B cell (primary cell): ENCODE measurements around the gene ZMYND10. TPM values are rescaled to one million over a fixed set of nuclear protein-coding genes. Genes with fewer than 3 reads are reported as not detected.

ENCODE experiments used
- ATAC-seq: fragments of 200-7000 bp; cut with Tn5 transposase; one replicate; pipeline ENCODE4 v1.10.0; 2021; ENCODE audit warnings: low read depth, mild to moderate bottlenecking, moderate number of reproducible peaks, moderate library complexity
- CTCF ChIA-PET: fragments of 350-600 bp; sonication (Branson Sonifier 250); formaldehyde crosslinking; loops from one replicate; lab custom pipeline; 2021; ENCODE audit warnings: antibody characterized with exemption, inconsistent platforms; lab: Charles Lee
- POLR2A ChIA-PET: fragments of 350-600 bp; sonication (Branson Sonifier 250); formaldehyde crosslinking; loops from one replicate; lab custom pipeline; 2021; ENCODE audit warnings: antibody characterized with exemption; lab: Charles Lee
- DNase-seq: peaks from one replicate; pipeline ENCODE4 v3.0.0; 2013
- H2AFZ ChIP-seq: 2 replicates; pipeline ENCODE4 v1.6.1; 2012; ENCODE audit warnings: mild to moderate bottlenecking, low read depth, low read length; ENCODE audit not compliant: insufficient read depth, poor library complexity, severe bottlenecking
- H3K27ac ChIP-seq, 2 donors: 1 replicate in 1 of 2; 2 replicates in 1 of 2; pipeline ENCODE4 v1.5.1; 2012 to 2013; ENCODE audit warnings: low read length in 2 of 2, mild to moderate bottlenecking in 2 of 2, moderate library complexity in 1 of 2
- H3K27me3 ChIP-seq, 4 experiments: fragments of 200-600 bp in 1 of 4; sonication (generic) in 1 of 4; replicated peaks in 1 of 4; 1 replicate in 2 of 4; 2 replicates in 2 of 4; pipeline versions ENCODE4 v1.6.1 to v1.7.0; 2013 to 2016; ENCODE audit warnings: low read length in 3 of 4, mild to moderate bottlenecking in 2 of 4, mixed read lengths in 1 of 4, moderate library complexity in 1 of 4; ENCODE audit not compliant: insufficient read depth in 4 of 4, control insufficient read depth in 3 of 4; ENCODE audit errors: control extremely low read depth in 1 of 4
- H3K36me3 ChIP-seq, 2 experiments: replicated peaks in 1 of 2; 1 replicate in 1 of 2; 2 replicates in 1 of 2; pipeline versions ENCODE4 v1.6.1 to v1.7.1; 2013; ENCODE audit warnings: low read length in 1 of 2; ENCODE audit not compliant: insufficient read depth in 2 of 2, control insufficient read depth in 1 of 2; ENCODE audit errors: control extremely low read depth in 1 of 2, extremely low read depth in 1 of 2
- H3K4me1 ChIP-seq, 2 donors: fragments of 200-600 bp in 1 of 2; sonication (generic) in 1 of 2; 1 replicate in 1 of 2; 2 replicates in 1 of 2; pipeline versions ENCODE4 v1.5.1 to v1.6.1; 2013 to 2017; ENCODE audit warnings: low read length in 2 of 2; ENCODE audit not compliant: control insufficient read depth in 2 of 2, insufficient read depth in 2 of 2
- H3K4me2 ChIP-seq: replicated peaks from 2 replicates; pipeline ENCODE3; 2012; ENCODE audit warnings: mild to moderate bottlenecking, low read depth, low read length; ENCODE audit not compliant: poor library complexity, severe bottlenecking
- H3K4me3 ChIP-seq, 5 experiments: fragments of 200-600 bp in 1 of 5; sonication (generic) in 1 of 5; 1 replicate in 3 of 5; 2 replicates in 2 of 5; pipeline versions ENCODE4 v1.5.1 to v1.7.0; 2011 to 2016; ENCODE audit warnings: low read length in 4 of 5, mild to moderate bottlenecking in 4 of 5, low read depth in 2 of 5, control low read depth in 1 of 5, moderate library complexity in 1 of 5; ENCODE audit not compliant: insufficient read depth in 1 of 5; ENCODE audit errors: control extremely low read depth in 1 of 5, extremely low read depth in 1 of 5
- H3K79me2 ChIP-seq: fragments of 200-600 bp; sonication (generic); one replicate; pipeline ENCODE4 v1.6.0; 2016; ENCODE audit warnings: low read length; ENCODE audit not compliant: control insufficient read depth, insufficient read depth
- H3K9ac ChIP-seq: fragments of 200-600 bp; sonication (generic); 2 replicates; pipeline ENCODE4 v1.6.1; 2017; ENCODE audit warnings: mild to moderate bottlenecking, low read length, moderate library complexity
- H3K9me3 ChIP-seq, 3 donors: one replicate each; pipeline versions ENCODE4 v1.6.1 to v1.7.1; 2013; ENCODE audit warnings: low read length in 2 of 3; ENCODE audit not compliant: control insufficient read depth in 2 of 3, insufficient read depth in 1 of 3; ENCODE audit errors: control extremely low read depth in 1 of 3
- H4K20me1 ChIP-seq: 2 replicates; pipeline ENCODE4 v1.6.0; 2012; ENCODE audit warnings: mild to moderate bottlenecking, low read length; ENCODE audit not compliant: insufficient read depth, control insufficient read depth, poor library complexity, severe bottlenecking
- H3K27ac Mint-ChIP-seq: one replicate; pipeline ENCODE4 v1.8.0; 2021; ENCODE audit warnings: mixed read lengths
- H3K27me3 Mint-ChIP-seq: one replicate; pipeline ENCODE4 v1.8.0; 2021; ENCODE audit warnings: mixed read lengths
- H3K4me1 Mint-ChIP-seq: one replicate; pipeline ENCODE4 v1.8.0; 2021; ENCODE audit warnings: mixed read lengths
- H3K4me3 Mint-ChIP-seq: one replicate; pipeline ENCODE4 v1.8.0; 2021; ENCODE audit warnings: mixed read lengths
- H3K9me3 Mint-ChIP-seq: one replicate; pipeline ENCODE4 v1.8.0; 2022; ENCODE audit warnings: mixed read lengths; ENCODE audit not compliant: insufficient read depth
- CTCF ChIP-seq: fragments of 200-600 bp; IDR thresholded peaks from one replicate; pipeline ENCODE4 v1.8.0; 2022; ENCODE audit warnings: antibody characterized with exemption, mild to moderate bottlenecking
- EZH2 ChIP-seq: IDR thresholded peaks from 2 replicates; pipeline ENCODE4 v1.6.1; 2012; ENCODE audit warnings: borderline replicate concordance, low read depth, mild to moderate bottlenecking, moderate library complexity, low read length; ENCODE audit not compliant: insufficient read depth, poor library complexity, severe bottlenecking
- WGBS: methylation state at CpG from one replicate; pipeline ENCODE4 v1.1.5; 2013; ENCODE audit warnings: missing lambda C conversion rate; ENCODE audit not compliant: insufficient coverage; 5-methylcytosine and 5-hydroxymethylcytosine counted together
- intact Hi-C: fragments of 100-400 bp; cut with micrococcal nuclease; formaldehyde crosslinking; loops from one replicate; pipeline ENCODE4 v1.10.0; 2022
- polyA plus RNA-seq: library from polyadenylated mRNA; depleted of rRNA; stranded (reverse); fragments of >200 nt; gene quantifications from 2 replicates; pipeline ENCODE4 v1.2.3, GENCODE V29; 2012
- total RNA-seq, 2 donors: library from RNA; stranded (reverse); fragments of 120-200 nt in 1 of 2; gene quantifications; 1 replicate in 1 of 2; 2 replicates in 1 of 2; pipeline versions ENCODE4 v1.2.3 to v1.2.4, GENCODE V29; 2013 to 2022

Gene ZMYND10
- total and polyA plus RNA-seq, 2 donors (not counting 1 experiment from before 2014, with no cell fraction given) = 1.8 to 2.4 TPM

GRCh38 chr3:50323614-50324199 lies 21.8 kb downstream of the ZMYND10 start:
- H3K9me3 Mint-ChIP-seq = no peaks in the 10 kb centered on the region
- peak overlapping the region; percentile 87 for H3K4me3 Mint-ChIP-seq
- ChIA-PET POLR2A (interaction anchor here (2.9 kb wide), 1 partner anchor 13 kb away, joined by 16 read pairs; no protein-coding TSS in a partner anchor), CTCF (interaction anchor here (0.8 to 3.1 kb wide), 14 partner anchors 9 to 218 kb away, joined by 3 to 28 read pairs (median 6); partner anchors contain the start of genes HYAL3, IFRD2 and NAA80)
- no peak overlapping the region for H3K4me2 ChIP-seq
- H3K9ac ChIP-seq = no peak overlapping the region
- no peak overlapping the region for H3K4me3 ChIP-seq
- no peaks in the 10 kb centered on the region for H3K27me3 Mint-ChIP-seq
- DNase-seq = no peak
- H2AFZ ChIP-seq = no peak overlapping the region
- no peak overlapping the region for H3K27ac Mint-ChIP-seq
- H3K79me2 ChIP-seq = peaks cover 21% of the 10 kb centered on the region
- peaks cover 0 to 18% of the 10 kb centered on the region in 2 experiments for H3K36me3 ChIP-seq
- H3K27me3 ChIP-seq = no peaks in the 10 kb centered on the region
- H4K20me1 ChIP-seq = peaks cover 11% of the 10 kb centered on the region
- H3K4me1 ChIP-seq = peaks cover 28 to 53% of the 10 kb centered on the region in 2 donors
- intact Hi-C loops = loop anchor here (1.0 to 5.0 kb wide), 2 partner anchors 49 to 86 kb away; partner anchors contain the start of gene GNAI2
- TF ChIP-seq EZH2 (no peak), CTCF (no peak)
- ATAC-seq = no peak
- peaks cover 0 to 3% (median 0%) of the 10 kb centered on the region in 3 donors for H3K9me3 ChIP-seq
- H3K27ac ChIP-seq = no peak overlapping the region
- peaks cover 50% of the 10 kb centered on the region for H3K4me1 Mint-ChIP-seq
- 41% methylated on average over 4 of the region's 5 CpGs for WGBS

- peaks cover 50% of the 10 kb centered on the region for H3K4me1 Mint-ChIP-seq
- 56% methylated on average over 4 of the region's 4 CpGs for WGBS
- Histone ChIP-seq H2AFZ (no peak overlapping the region), H3K36me3 (peaks cover 0 to 18% of the 10 kb centered on the region in 2 experiments), H3K79me2 (peaks cover 21% of the 10 kb centered on the region), H3K9ac (no peak overlapping the region), H3K27me3 (no peaks in the 10 kb centered on the region), H3K27ac (no peak overlapping the region), H3K4me2 (no peak overlapping the region), H3K4me3 (no peak overlapping the region), H3K4me1 (peaks cover 29 to 53% of the 10 kb centered on the region in 2 donors), H3K9me3 (peaks cover 0 to 3% (median 0%) of the 10 kb centered on the region in 3 donors), H4K20me1 (peaks cover 11% of the 10 kb centered on the region)
- no peak for ATAC-seq
- H3K4me3 Mint-ChIP-seq = peak overlapping the region; percentile 87
- ChIA-PET POLR2A (interaction anchor here (2.3 to 2.9 kb wide), 2 partner anchors 14 to 24 kb away, joined by 16 to 24 read pairs; partner anchors contain the start of genes HYAL3 and NAA80), CTCF (interaction anchor here (0.6 to 3.1 kb wide), 9 partner anchors 13 to 219 kb away, joined by 3 to 28 read pairs (median 5); partner anchors contain the start of genes HYAL3 and NAA80)
- peak overlapping the region; percentile 53 for H3K27ac Mint-ChIP-seq
- TF ChIP-seq CTCF = no peak
- no peak for TF ChIP-seq EZH2
- DNase-seq = no peak
- H3K9me3 Mint-ChIP-seq = no peaks in the 10 kb centered on the region
- no peaks in the 10 kb centered on the region for H3K27me3 Mint-ChIP-seq
- intact Hi-C loops = loop anchor here (5.0 kb wide), 1 partner anchor 86 kb away; the partner anchor contains the start of gene GNAI2
Observed at GRCh38 chr3:50323092-50323600, 22.4 kb downstream of the ZMYND10 start.
